ENCODE results near the gene EHD3.

DNA sequence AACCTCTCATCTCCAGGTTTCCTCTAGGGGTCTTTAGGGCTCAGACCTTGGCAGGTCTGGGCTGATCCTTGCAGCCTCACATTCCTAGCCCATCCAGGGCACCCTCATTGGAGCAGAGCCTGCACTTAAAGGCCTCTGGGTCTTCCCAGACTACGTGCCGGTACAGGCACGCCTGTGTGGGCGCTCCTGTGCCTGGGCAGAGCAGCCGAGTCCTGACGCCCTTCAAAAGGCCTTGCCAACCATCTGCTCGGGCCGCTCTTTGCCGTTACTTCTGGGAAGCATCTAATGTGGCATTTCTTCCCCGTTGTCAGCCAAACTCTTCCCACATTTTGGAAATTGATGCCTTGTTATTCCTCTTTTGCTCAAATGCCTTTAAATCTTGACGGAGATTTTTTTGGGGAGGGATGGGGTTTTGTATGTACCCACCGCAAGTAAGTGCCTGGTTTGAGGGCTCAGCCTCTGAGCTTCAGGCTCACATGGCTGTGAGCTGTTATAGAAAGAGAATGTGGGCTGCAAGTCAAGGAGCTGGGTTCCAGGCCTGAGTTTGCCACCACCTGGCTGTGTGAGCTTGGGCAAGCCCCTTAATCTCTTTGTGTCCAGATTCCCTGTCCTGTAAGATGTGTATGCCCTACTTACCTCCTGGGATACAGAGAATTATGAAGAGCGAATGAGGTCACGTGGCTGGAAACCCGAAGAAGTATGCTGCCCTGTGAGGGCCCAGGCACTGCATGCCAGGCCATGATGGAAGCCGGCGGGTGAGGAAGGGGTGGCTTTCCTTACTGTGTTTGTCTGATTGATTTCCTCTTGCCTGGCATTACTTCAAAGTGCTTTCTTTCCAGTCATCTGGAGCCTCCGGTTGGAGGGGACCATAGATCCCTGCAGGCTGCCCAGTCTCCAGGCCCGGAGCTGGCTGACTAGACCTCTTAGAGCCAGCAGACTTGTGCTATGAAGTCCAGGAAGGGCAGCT, 20.6 kb downstream of the EHD3 start:
- TF ChIP-seq CTCF (IDR thresholded peaks at IDR 0.05) (no peak), POLR2A (IDR thresholded peaks at IDR 0.05) (no peak)

Measured in Peyer's patch (tissue), 4 donors.